GM10847 (cell line): Measurements from ENCODE around the gene BSN.

Experiments used
- POLR2A ChIP-seq: IDR thresholded peaks from 2 replicates; pipeline ENCODE4 v1.6.1; 2011; ENCODE audit not compliant: insufficient read length; ENCODE audit errors: extremely low read depth

Gene BSN

GRCh38 chr3:49705390-49705960, 151.2 kb downstream of the BSN start:
- TF ChIP-seq POLR2A = no peak

DNA sequence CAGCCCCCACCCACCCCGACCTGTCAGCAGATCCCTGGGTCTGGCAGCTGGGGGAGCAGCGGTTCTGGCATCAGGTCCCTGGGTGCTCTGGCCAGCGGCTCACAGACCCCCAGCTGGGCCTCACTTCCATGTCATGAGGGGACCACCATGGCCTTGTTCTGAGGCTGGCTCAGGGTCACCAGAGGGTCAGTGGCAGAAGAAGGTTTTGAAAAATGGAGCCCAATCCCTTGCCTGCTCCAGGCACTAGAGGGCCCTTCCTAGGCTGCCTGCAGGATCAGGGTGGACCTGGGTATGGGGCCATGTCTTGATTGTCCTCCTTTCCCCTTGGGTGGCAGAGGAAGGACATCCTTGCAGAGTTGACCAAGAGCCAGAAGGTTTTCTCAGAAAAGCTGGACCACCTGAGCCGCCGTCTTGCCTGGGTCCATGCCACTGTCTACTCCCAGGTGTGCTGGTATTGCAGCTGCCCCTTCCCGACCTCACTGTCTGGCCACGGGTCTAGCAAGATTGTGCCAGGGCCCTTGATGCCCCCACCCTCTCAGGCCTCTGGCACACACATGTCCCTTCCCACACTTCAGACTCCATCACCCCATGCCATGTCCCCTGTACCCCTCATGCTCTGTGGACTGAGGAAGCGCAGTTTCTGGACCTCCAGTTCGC, 152.3 kb downstream of the BSN start:
- no peak for TF ChIP-seq POLR2A

DNA sequence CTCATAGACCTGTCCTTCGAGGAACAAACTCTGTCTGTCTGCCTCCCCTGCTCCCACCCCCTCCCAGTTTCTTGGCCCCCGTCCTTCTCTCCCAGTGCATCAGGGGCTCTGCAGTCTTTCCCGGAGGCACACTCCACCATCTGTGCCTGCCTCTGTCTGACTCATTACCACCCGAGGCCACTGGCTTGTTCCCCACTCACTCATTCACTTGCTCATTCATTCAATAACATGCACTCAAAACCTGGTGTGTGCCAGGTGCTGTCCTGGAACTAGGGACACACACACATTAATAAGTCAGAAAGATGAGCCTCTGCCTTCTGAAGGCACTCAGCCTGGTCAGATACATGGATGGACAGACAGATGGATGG, 152.8 kb downstream of the BSN start:
- TF ChIP-seq POLR2A = no peak

DNA sequence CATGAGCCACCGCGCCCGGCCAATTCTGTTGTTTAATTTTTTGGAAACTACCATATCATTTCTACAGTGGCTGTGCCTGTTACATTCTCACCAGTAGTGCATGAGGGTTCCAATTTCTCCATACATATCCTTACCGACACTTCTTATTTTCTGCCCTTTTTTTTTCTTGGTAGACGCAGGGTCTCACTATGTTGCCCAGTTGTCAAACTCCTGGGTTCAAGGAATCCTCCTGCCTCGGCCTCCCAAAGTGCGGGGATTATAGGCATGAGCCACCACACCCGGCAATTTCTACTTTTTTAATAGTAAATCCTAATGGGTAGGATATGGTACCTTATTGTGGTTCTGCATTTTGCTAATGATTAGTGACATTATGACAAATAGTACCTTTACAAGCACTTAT, 155.6 kb downstream of the BSN start:
- TF ChIP-seq POLR2A = no peak

DNA sequence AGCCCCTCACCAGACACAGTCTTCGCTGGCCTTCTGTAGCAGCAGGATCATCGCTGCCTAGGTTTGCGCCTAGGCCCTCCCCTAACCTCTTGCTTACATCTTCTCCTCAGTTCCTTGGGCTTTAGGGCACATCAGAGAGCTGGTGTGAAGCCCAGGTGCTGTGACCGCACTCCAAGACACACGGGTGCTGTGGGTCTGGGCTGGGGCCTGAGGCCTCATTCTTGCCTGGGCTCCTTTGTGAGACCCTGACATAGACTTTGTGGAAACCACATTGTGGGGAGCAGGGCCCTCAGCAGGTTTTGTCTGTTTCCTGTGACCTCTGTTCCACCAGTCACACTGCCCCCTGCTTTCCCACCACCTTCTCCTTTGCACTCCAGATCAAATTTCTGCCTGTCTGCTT, 157.2 kb downstream of the BSN start:
- TF ChIP-seq POLR2A = no peak

DNA sequence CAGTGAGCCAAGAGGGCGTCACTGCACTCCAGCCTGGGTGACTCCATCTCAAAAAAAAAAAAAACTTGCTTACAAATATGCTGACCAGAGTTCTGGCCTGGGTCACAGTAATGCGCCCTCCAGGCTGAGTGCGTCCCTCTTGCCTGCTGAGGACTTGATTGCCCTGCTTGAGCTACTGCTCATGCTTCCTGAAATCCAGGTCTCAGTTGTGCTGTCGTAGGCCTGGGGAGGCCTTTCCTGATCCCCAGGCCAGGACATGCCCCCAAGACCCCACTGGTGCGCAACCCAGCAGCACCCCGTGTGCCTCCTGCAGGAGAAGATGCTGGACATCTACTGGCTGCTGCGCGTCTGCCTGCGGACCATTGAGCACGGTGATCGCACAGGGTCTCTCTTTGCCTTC, 157.9 kb downstream of the BSN start:
- no peak for TF ChIP-seq POLR2A

DNA sequence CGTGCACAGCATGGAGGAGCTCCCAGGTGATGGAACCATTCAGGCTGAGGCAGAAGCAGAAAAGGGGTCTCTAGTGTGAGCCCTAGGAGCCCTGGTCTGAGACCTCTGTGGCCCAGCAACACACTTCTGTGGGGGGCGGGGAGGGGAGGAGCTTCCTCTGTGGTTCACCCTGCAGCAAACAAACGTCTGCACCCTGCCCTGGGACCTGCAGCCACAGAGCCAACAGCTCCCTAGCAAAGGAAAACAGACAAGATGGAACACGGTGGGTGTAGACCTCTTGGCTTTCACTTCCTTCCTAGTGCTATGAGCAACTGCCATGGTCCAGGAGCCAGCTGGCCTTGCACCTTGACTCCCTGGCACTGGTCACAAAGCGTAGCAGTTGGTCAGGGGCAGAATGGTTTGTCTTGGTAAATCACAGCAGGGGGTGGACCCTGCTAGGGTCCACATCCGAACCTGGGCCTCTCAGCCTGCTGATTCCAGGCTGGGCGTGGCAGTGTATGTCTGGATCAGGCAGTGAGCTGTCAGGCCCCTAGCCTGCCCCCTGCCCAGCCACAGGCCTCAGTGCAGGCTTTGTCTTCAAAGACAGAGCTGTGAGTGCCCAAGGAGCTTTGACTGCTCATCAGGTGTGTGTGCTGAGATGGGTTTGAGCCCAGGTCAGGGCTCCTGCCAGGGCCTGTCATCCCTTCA, 158.5 kb downstream of the BSN start:
- TF ChIP-seq POLR2A = no peak

DNA sequence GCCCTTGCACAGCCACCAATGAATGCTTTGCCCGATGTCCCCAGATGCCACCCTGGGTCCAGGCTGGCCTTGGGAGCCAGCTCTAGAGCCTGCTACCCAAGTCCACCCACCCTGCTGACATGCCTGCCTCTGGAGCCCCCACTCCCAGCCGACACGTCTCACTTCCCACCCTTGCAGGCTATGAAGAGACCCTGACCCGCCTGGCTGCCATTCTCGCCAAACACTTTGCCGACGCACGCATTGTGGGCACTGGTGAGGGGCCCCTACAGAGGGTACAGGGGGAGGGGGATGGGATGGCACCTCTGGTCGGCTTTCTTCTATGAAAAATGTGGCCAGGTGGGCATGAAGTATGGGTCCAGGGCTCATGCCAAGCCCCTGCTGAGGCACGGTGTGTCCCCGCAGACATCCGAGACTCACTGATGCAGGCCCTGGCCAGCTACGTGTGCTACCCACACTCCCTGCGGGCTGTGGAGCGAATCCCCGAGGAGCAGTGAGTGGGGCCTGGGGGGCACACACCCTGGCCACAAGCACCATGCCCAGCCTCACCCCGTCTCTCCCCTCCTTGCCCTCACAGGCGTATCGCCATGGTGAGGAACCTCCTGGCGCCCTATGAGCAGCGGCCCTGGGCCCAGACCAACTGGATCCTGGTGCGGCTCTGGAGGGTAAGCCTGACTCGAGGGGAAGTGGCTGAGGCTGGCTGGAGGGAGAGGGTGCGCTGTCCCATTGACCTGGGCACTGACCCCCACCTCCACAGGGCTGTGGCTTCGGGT, 159.2 kb downstream of the BSN start:
- no peak for TF ChIP-seq POLR2A

- TF ChIP-seq POLR2A = no peak
Observed at GRCh38 chr3:49714728-49715550, 160.7 kb downstream of the BSN start.

GRCh38 chr3:49715611-49716121, 161.4 kb downstream of the BSN start:
- TF ChIP-seq POLR2A = no peak

DNA sequence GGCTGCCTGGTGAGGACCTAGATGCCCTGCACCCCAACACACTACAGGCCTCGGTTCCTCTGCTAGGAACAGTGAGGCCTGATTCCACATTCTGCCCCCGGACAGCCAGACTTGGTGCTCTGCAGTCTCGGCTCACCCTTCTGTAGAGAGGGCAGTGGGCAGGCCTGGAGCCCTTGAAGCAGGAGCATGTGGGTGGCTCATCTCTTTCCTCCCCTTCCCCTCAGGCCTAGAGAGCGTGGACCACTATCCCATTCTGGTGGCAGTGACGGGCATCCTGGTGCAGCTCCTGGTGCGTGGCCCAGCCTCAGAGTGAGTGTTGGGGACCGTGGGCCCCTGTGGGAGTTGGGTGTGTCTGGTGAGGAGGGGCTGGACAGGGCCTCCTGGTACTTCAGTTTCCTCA, 161.9 kb downstream of the BSN start:
- TF ChIP-seq POLR2A = no peak

GRCh38 chr3:49716691-49717210, 162.5 kb downstream of the BSN start:
- no peak for TF ChIP-seq POLR2A

GRCh38 chr3:49717211-49717958, 163.1 kb downstream of the BSN start:
- TF ChIP-seq POLR2A = no peak
